WI38 (cell line): Measurements from ENCODE around the gene FKRP.
"Not testable (repeated sequence)": the region's sequence is repeated elsewhere in the genome, so short reads cannot be mapped to it uniquely, and the experiment has no call there.

Experiments
- H3K4me3 ChIP-seq: 2 replicates; pipeline ENCODE4 v1.5.1; 2011; ENCODE audit warnings: low read depth, mild to moderate bottlenecking, control low read depth, low read length
- CTCF ChIP-seq: IDR thresholded peaks from 2 replicates; pipeline ENCODE4 v1.5.1; 2012; ENCODE audit warnings: low read depth, mild to moderate bottlenecking, control low read depth, low read length

FKRP gene

GRCh38 chr19:46710687-46711086 lies 35.2 kb upstream of the FKRP start:
- TF ChIP-seq CTCF: no peak
- no peak overlapping the region for H3K4me3 ChIP-seq

- H3K4me3 ChIP-seq: not testable (repeated sequence)
Measured at GRCh38 chr19:46712768-46713338, 33.0 kb upstream of the FKRP start.

- peak overlapping the region; percentile 84 for H3K4me3 ChIP-seq
- TF ChIP-seq CTCF: no peak
Measured at GRCh38 chr19:46713781-46714443, 31.9 kb upstream of the FKRP start.

GRCh38 chr19:46714444-46715106 lies 31.3 kb upstream of the FKRP start:
- peak overlapping the region; percentile 84 for H3K4me3 ChIP-seq
- TF ChIP-seq CTCF: no peak

- TF ChIP-seq CTCF: no peak
- H3K4me3 ChIP-seq: peak overlapping the region; percentile 84
Measured at GRCh38 chr19:46715620-46715974, 30.3 kb upstream of the FKRP start.

- H3K4me3 ChIP-seq: peak overlapping the region; percentile 84
- TF ChIP-seq CTCF: no peak
Measured at GRCh38 chr19:46715975-46716671, 29.7 kb upstream of the FKRP start.

GRCh38 chr19:46716672-46717033 lies 29.2 kb upstream of the FKRP start:
- TF ChIP-seq CTCF: no peak
- peak overlapping the region; percentile 84 for H3K4me3 ChIP-seq
